ENCODE results near the gene SRL. TPM values are rescaled to one million over a fixed set of nuclear protein-coding genes. Genes with fewer than 3 reads are reported as not detected.

The SRL gene
- total RNA-seq, 1 donor from 2014 or later: 1.2 TPM

- no peak overlapping the region for H3K27ac Mint-ChIP-seq
- peaks cover 5% of the 10 kb centered on the region for H3K27me3 Mint-ChIP-seq
- H3K36me3 Mint-ChIP-seq: no peaks in the 10 kb centered on the region
- DNase-seq (ENCODE audit: extremely low spot score, unreplicated experiment): no peak
- TF ChIP-seq, protein P1, sequence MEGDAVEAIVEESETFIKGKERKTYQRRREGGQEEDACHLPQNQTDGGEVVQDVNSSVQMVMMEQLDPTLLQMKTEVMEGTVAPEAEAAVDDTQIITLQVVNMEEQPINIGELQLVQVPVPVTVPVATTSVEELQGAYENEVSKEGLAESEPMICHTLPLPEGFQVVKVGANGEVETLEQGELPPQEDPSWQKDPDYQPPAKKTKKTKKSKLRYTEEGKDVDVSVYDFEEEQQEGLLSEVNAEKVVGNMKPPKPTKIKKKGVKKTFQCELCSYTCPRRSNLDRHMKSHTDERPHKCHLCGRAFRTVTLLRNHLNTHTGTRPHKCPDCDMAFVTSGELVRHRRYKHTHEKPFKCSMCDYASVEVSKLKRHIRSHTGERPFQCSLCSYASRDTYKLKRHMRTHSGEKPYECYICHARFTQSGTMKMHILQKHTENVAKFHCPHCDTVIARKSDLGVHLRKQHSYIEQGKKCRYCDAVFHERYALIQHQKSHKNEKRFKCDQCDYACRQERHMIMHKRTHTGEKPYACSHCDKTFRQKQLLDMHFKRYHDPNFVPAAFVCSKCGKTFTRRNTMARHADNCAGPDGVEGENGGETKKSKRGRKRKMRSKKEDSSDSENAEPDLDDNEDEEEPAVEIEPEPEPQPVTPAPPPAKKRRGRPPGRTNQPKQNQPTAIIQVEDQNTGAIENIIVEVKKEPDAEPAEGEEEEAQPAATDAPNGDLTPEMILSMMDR (conservative IDR thresholded peaks at IDR 0.05): no peak
- no peaks in the 10 kb centered on the region for H3K9me3 Mint-ChIP-seq
- peaks cover 5% of the 10 kb centered on the region for H3K4me1 Mint-ChIP-seq (ENCODE audit: unreplicated experiment)
- no peak overlapping the region for H3K4me3 Mint-ChIP-seq
These were observed 10.0 kb downstream of the SRL start for GRCh38 chr16:4231886-4232285.

DNA sequence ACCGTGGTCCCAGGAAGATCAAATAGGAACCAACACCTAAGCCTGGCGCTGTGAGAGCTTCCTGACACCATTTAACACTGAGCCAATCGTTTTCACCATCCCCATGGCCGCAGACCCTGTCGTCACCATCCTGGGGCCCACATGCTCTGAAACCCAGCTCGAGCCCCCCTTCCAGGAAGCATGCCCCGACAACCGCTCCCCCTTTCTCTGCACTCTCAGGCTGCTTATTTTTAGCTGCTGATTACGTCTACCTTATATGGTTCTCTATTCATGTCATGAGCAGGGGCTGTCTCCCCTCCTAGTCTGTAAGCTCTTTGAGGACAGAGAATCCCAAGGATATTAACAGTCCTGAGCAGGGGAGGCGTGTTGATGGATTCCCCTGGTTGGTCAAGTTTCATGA lies 10.5 kb downstream of the SRL start:
- H3K27ac Mint-ChIP-seq: no peak overlapping the region
- TF ChIP-seq, protein P1 (conservative IDR thresholded peaks at IDR 0.05): no peak
- no peaks in the 10 kb centered on the region for H3K36me3 Mint-ChIP-seq
- H3K27me3 Mint-ChIP-seq: peaks cover 4% of the 10 kb centered on the region
- no peak overlapping the region for H3K4me3 Mint-ChIP-seq
- peaks cover 5% of the 10 kb centered on the region for H3K4me1 Mint-ChIP-seq (ENCODE audit: unreplicated experiment)
- no peaks in the 10 kb centered on the region for H3K9me3 Mint-ChIP-seq
- no peak for DNase-seq (ENCODE audit: extremely low spot score, unreplicated experiment)

DNA sequence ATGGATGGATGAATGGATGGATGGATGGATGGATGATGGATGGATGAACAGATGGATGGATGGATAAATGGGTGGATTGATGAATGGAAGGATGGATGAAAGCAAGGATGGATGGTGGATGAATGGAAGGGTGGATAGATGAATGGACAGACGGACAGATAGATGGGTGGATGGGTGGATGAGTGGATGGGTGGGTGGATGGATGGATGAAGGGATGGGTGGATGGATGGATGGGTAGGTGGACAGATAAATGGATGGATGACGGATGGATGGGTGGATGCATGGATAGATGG lies 14.9 kb downstream of the SRL start:
- Mint-ChIP-seq H3K27ac (no peak overlapping the region), H3K27me3 (peaks cover 3% of the 10 kb centered on the region), H3K4me3 (no peak overlapping the region), H3K9me3 (no peaks in the 10 kb centered on the region), H3K4me1 (ENCODE audit: unreplicated experiment) (no peaks in the 10 kb centered on the region), H3K36me3 (no peaks in the 10 kb centered on the region)
- no peak for DNase-seq (ENCODE audit: extremely low spot score, unreplicated experiment)
- TF ChIP-seq, protein P1 (conservative IDR thresholded peaks at IDR 0.05): no peak

DNA sequence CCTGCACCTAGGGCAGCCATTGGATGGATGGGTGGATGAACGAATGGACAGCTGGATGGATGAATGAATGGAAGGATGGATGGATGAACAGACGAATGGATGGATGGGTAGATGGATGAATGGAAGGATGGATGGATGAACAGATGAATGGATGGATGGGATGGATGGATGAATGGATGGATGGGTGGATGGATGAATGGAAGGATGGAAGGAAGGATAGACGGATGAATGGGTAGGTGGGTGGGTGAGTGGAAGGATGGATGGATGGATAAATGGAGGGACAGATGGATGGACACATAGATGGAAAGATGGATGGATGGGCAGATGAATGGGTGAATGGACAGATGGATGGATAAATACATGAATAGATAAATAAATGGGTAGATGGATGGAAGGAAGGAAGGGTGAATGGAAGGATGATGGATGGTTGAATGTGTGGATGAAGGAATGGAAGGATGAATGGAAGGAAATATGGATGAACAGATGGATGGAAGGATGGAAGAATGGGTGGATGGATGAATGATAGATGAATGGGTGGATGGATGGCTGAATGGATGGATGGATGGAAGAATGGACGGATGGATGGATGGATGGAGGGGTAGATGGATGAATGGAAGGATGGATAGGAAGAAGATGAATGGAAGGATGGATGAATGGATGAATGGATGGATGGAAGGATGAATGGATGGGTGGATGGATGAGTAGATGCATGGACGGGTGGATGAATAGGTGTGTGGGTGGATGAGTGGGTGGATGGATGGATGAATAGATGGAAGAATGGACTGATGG lies 15.4 kb downstream of the SRL start:
- TF ChIP-seq, protein P1 (conservative IDR thresholded peaks at IDR 0.05): no peak
- peaks cover 3% of the 10 kb centered on the region for H3K27me3 Mint-ChIP-seq
- no peaks in the 10 kb centered on the region for H3K4me1 Mint-ChIP-seq (ENCODE audit: unreplicated experiment)
- no peak for DNase-seq (ENCODE audit: extremely low spot score, unreplicated experiment)
- H3K27ac Mint-ChIP-seq: no peak overlapping the region
- no peaks in the 10 kb centered on the region for H3K9me3 Mint-ChIP-seq
- no peaks in the 10 kb centered on the region for H3K36me3 Mint-ChIP-seq
- no peak overlapping the region for H3K4me3 Mint-ChIP-seq

GRCh38 chr16:4225075-4225474 lies 16.8 kb downstream of the SRL start:
- Mint-ChIP-seq H3K9me3 (no peaks in the 10 kb centered on the region), H3K27me3 (peaks cover 3% of the 10 kb centered on the region), H3K36me3 (no peaks in the 10 kb centered on the region), H3K4me1 (ENCODE audit: unreplicated experiment) (no peaks in the 10 kb centered on the region), H3K4me3 (no peak overlapping the region), H3K27ac (no peak overlapping the region)
- no peak for DNase-seq (ENCODE audit: extremely low spot score, unreplicated experiment)
- TF ChIP-seq, protein P1 (conservative IDR thresholded peaks at IDR 0.05): no peak

All from type B pancreatic cell (in vitro differentiated cells).